HG02885 (cell line): Measurements from ENCODE around the gene TCP11.

ENCODE experiments used
- ATAC-seq: cut with Tn5 transposase; IDR thresholded peaks from one replicate; pipeline ENCODE4 v1.9.1; 2021; ENCODE audit warnings: mild to moderate bottlenecking; ENCODE audit not compliant: unreplicated experiment, poor library complexity

The TCP11 gene

DNA sequence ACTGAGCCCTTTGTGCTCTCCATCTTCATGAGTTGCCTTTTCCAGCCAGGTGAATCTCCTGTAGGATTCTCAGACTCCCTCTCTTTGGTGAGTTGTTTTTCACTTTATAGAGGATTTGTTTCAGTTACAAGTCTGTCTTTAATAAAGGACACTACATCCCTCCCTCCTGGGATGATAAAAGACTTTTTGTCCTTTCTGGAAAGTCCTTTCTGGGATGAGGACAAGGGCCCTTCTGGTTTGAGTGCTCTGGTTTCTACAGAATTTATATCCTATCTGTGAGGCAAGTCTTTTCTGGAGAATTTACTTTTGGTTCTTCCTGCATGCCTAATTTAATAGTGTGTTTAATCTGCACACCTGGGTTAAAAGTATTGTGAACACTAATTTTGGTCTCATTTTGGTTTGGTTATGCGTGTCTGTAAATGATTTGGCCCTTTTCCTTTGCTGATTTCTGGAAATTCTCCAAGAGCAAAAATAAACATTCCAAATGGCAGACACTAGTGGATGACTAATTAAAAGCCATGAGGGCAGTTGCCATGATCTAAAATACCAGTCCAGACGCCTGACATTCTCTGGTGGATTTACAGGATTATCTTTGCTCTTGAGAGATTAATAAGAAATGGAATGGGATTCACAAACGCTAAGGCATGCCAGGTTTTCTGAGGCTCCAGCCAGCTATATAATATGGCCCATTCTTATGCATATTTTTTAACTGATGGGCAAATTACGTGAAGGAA lies 44.8 kb downstream of the TCP11 start:
- no peak for ATAC-seq

GRCh38 chr6:35094183-35094582 lies 47.0 kb downstream of the TCP11 start:
- no peak for ATAC-seq

DNA sequence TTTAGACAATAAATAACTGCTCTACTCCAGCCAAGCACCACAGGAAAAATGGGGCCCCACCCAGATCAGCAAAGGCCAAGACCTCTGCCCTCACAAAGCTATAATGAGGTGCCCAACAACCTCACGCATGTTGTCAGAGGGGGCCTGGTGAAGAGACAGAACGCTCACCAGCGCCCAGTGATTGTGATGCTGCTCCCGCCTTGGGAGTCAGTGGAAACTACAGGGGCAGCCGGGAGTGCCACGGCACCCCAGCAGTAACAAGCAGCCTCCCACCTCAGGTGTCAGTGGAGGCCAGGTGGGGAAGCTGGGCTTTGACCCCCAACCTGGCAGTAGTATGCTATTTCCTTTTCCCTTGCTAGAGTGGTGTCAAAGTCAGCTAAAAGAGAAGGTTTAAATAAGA lies 47.4 kb downstream of the TCP11 start:
- no peak for ATAC-seq

DNA sequence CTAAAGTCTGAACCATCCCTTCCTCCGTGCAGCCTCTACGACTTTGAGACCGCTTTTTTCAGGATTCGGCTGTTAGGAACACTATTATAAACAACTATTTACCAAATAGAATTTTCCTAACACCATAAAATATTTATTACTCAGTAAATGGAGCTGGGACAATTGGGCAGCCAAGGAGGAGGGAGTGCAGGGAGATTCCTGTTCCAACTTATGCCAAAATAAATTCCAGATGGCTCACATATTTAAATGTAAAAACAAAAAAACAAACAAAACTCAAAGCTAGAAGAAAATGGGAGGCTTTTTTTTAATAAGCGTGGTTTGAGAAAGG lies 48.1 kb downstream of the TCP11 start:
- ATAC-seq = no peak

DNA sequence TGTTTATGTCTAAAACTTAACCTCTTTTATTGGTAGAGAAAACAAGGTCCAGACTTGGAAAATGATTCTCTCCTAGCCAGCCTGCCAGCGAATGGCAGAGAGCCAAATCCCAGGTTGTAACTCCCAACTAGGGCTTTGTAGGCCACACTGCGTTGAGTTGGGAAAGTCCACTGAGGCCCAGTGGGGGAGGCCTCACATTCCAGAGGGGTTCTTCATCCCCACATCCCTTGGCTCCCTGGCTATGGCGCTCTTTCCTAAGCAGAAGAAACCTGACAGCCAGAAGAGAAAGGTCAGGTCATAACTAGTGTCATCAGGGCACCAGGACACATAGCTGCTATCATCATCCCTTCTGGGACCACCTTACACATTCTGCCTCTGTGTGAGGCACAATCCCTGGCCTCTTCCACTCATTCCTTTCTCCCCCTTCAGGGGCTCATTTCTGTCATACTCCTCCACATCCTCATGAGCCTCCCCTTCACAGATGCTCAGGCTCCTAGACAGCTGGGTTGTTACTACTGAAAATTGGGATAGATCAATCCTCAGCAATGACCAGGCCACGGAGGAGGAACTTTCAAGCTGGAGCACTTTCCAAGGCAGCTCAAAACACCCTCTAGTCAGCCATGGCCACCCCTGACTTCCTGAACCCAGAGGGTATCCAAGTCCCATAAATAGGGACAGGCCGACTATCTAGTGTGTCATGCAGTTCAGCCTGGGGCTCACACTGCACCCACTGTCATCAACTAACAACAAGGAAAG lies 48.6 kb downstream of the TCP11 start:
- no peak for ATAC-seq

DNA sequence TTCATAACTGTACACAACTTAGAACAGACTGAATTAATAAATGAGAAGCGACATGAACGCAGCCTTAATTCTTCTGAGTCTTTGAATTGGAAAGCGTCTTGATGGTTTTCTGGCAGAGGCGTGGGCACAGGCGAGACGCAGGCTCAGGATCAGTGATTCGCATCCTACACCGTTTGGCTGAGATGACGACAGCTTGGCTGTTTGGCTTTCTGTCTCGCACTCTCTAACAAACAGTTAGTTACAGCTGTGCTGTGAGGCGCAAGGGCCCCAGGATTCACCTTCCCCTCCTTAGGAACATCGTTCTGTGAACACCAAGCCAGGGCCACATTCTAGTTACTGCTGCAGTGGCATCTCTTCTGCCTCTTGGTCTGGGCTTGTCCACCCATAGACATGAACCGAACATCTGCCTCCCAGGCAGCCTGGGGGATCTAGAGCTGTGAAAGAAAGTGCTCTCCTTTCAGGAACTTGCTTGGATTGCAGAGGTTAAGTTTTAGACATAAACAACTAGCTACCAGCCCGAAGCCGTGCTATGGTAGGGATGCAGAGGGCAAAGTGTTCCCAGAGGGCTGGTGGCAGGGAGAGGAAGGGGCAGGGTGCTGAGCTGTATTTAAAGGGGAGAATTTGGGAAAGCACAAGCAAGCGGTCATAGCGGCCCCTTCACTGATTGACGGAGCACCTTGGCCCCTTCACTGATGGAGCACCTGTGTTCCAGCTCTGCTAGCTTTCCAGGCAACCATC lies 49.6 kb downstream of the TCP11 start:
- no peak for ATAC-seq

GRCh38 chr6:35090734-35091133 lies 50.4 kb downstream of the TCP11 start:
- ATAC-seq = no peak

- no peak for ATAC-seq
Measured at GRCh38 chr6:35089935-35090505, 51.1 kb downstream of the TCP11 start.

DNA sequence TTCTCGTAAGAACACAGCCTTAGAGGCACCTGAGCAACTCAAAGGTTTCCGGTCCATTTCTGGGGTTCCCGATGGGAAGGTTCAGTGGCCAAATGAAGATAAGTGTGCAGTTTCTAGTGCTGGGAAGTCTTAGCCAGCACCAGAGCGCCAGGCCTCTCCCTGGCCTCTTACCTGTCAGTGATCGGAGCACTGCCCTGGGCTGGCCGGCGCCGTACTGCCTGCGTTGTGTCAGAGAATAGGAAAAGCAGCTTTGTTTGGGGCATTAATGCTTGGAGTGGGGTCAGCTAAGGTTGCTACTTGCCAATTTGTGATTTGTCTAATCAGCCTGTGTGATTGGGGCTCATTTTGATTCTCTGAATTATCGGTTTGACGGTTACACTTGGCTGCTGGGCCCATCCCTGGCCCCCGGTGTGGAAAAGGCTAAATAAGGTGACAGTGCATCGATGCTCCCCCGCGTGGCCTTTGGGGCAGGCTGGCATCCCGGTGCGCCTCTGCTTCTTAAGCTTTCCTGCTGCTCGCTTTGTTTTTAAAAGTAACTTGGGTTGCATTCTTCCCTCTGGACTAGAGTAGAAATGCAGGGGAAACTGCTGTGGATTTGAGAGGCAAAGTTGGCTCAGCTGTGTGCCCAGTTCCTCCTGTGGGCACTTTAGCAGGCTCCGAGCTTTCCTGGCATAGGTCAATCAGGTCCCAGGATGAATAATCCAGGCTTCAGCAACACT lies 51.8 kb downstream of the TCP11 start:
- no peak for ATAC-seq

DNA sequence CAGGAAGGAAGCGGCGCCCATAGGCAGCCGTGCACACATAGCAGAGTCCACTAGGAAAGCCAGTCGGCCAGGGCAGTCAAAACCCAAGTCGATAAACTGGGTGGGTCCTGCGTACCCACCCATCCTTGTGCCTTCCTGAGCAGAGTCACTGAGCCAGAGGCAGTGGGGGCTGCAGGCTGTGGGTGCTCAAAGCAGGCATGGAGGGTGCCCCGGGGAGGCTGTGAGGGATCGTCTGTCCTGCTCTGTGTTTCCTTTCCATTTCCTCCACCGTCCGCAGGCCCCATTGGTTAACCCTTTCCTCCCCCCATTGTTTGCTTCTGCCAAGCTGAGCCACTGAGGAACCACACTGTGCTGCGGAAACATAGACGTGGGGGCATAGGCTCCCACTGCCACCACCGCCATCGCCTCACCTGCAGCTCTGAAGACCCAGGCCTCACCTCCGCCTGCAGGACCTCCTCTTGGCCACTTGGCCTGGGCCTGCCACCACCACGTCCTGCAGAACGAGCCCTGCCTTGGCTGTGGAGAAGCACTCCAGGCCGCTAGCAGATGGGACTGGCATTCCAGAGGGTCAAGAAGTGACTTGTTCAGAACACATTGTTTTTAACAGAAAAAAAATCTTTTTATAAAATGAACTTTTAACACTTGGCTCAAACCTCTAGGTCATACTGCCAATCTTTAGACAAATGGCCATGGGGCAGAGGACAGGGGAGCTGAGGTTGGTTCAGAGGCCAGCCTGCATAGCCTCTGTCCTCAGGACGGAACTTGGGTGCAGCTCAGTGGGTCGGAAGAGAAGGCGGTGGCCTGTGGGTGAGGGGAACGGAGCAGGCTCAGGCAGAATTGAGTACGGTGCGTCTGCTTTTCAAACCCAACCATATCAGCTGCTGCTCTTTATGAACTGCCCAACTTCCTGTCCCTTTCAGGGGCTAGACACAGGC lies 52.6 kb downstream of the TCP11 start:
- no peak for ATAC-seq

DNA sequence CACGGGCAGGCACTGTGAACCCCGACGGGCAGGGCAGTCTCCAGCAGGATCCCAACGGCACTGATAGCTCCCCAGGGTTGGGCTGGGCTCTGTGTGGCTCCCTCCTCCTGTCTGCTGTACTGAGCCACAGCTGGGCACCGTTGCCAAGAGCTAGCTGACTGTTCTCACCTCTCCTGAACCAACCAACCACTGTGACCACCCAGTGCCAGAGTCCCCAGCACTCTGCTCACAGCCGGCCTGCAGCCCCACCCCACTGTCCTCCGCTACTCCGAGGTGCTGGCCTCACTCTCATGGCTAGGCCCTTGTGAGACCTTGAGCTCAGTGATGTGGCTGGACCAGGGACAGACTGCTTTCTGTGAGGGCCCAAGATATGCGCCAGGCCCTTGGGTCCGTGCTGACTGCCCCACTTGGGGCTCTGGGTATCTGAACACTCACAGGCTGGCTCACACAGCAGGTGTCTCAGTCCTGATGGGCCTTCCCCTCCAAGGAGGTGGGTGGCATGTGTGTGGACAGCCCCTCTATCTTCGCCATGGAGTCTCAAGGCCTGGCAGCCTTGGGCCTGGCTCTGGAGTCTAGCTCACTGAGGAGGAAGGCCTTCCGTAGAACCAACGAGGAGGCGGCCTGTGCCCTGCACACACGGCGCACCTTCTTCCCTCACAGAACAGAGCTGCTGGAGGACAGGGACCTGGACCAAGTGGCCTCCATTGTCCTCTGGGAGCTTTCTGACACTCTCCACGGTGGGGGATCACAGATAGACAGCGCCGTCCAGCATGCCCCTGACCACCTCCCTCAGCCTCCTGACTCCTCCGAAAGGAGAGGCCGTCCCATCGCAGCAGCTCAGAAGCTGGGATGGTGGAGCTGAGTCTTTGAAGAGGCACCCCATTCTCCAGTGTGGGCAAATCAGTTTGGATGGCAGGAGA lies 53.5 kb downstream of the TCP11 start:
- ATAC-seq = no peak

DNA sequence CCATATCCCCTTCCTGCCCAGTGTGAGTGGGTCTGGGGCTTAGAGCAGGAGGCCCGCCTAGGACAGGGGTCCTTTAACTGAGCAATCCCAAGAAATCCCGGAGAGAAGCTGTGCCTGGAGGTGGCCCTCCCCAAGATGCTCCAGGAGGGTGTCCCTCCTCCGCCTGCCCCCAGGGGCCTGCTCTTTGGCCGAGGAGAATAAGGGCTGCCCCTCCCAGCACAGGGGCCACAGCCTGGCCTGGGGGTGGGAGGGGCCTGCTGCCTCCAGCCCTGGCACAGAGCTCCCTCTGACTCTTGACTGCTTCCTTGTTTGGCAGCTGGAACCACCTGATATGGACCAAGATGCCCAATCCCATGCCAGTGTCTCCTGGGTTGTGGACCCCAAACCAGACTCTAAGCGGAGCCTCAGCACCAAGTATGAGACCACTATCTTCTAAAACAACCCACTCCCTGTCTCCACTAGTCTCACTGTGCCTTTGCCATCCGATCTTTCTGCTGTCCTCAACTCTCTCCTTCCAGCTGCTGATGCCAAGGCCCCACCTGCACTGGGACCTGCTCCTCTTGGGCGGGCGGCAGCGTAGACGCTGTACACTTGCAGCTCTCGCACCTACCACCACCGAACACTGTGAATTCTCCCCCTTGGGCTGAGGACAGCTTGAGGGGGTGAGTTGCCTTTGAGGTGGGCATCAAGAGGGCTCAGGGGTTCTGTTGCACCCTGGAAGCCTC lies 54.3 kb downstream of the TCP11 start:
- no peak for ATAC-seq

DNA sequence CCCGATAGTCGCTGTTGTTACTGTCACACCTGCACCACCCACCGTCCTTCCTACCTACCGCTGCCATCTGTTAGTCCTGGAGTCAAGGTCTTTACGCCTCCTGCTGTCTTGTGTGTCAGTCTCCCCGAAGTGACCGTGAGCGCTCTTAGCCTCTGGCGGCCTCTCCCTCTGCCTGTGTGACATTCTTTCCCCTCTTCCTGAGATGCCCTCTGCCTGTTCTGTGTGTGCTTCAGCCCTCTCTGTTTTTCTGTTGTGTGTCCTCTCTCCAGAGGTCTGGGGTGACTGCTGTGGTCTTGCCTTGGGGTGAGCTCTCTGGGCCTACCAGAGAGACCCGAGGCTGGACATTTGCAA lies 54.9 kb downstream of the TCP11 start:
- no peak for ATAC-seq

GRCh38 chr6:35085359-35086281 lies 55.5 kb downstream of the TCP11 start:
- ATAC-seq = no peak

GRCh38 chr6:35084511-35085203 lies 56.5 kb downstream of the TCP11 start:
- ATAC-seq = no peak

- ATAC-seq = no peak
Measured at GRCh38 chr6:35084041-35084491, 57.1 kb downstream of the TCP11 start.
